NCI-H82 (cell line): ENCODE data around the gene CDH23.

Experiments used
- DNase-seq: peaks from one replicate; lab custom pipeline; 2025; lab: John Stamatoyannopoulos, UW

The CDH23 gene

GRCh38 chr10:71743089-71743838, 346.5 kb downstream of the CDH23 start:
- DNase-seq = no peak

GRCh38 chr10:71743866-71744265, 347.1 kb downstream of the CDH23 start:
- no peak for DNase-seq

- no peak for DNase-seq
These were observed 348.4 kb downstream of the CDH23 start for GRCh38 chr10:71744897-71745663.

- no peak for DNase-seq
These were observed 349.0 kb downstream of the CDH23 start for GRCh38 chr10:71745664-71746250.

- DNase-seq = peak; percentile 12
These were observed 349.8 kb downstream of the CDH23 start for GRCh38 chr10:71746344-71747037.

- DNase-seq = no peak
These were observed 350.4 kb downstream of the CDH23 start for GRCh38 chr10:71747039-71747531.

GRCh38 chr10:71747551-71748523, 351.1 kb downstream of the CDH23 start:
- no peak for DNase-seq

- DNase-seq = no peak
These were observed 352.0 kb downstream of the CDH23 start for GRCh38 chr10:71748671-71749191.

GRCh38 chr10:71749396-71749795, 352.7 kb downstream of the CDH23 start:
- no peak for DNase-seq

- DNase-seq = no peak
These were observed 353.6 kb downstream of the CDH23 start for GRCh38 chr10:71750124-71750841.

GRCh38 chr10:71750986-71751385, 354.3 kb downstream of the CDH23 start:
- DNase-seq = no peak

GRCh38 chr10:71751515-71752224, 354.9 kb downstream of the CDH23 start:
- DNase-seq = no peak

- peak; percentile 78 for DNase-seq
These were observed 355.8 kb downstream of the CDH23 start for GRCh38 chr10:71752391-71753090.

GRCh38 chr10:71753091-71753959, 356.6 kb downstream of the CDH23 start:
- DNase-seq = no peak

- DNase-seq = no peak
These were observed 357.3 kb downstream of the CDH23 start for GRCh38 chr10:71753960-71754505.

GRCh38 chr10:71754562-71754961, 357.8 kb downstream of the CDH23 start:
- DNase-seq = no peak

- no peak for DNase-seq
These were observed 358.6 kb downstream of the CDH23 start for GRCh38 chr10:71755179-71755879.
